HepG2 (cell line): ENCODE measurements around the gene CORT. TPM values are rescaled to one million over a fixed set of nuclear protein-coding genes. Genes with fewer than 3 reads are reported as not detected.

Source experiments
- ATAC-seq: fragments of 200-7000 bp; cut with Tn5 transposase; 3 replicates; pipeline ENCODE4 v1.9.1; 2020; ENCODE audit warnings: mild to moderate bottlenecking, moderate library complexity
- BruUV-seq: library from RNA; stranded (reverse); fragments of 400-500 nt; replicated peaks from 2 replicates; lab custom pipeline; 2021; lab: Mats Ljungman, UMichigan
- CTCF ChIA-PET: fragments of 300-600 bp; formaldehyde crosslinking; extraction: SDS; loops from one replicate; lab custom pipeline; 2021; ENCODE audit warnings: low total read pairs, inconsistent platforms, low intra/inter-chr PET ratio; lab: Yijun Ruan, JAX
- POLR2A ChIA-PET: fragments of 350-600 bp; sonication (Branson Sonifier 250); formaldehyde crosslinking; loops from one replicate; lab custom pipeline; 2020; ENCODE audit warnings: antibody characterized with exemption, inconsistent platforms; lab: Yijun Ruan, JAX
- DNase-seq: peaks from one replicate; pipeline ENCODE4 v3.0.0-alpha.2; 2015; ENCODE audit warnings: low spot score
- FAIRE-seq: peaks from 3 replicates; lab custom pipeline; 2011; peaks lifted over from hg19 to GRCh38; lab: Jason Lieb, UNC
- H2AFZ ChIP-seq: one replicate; pipeline ENCODE4 v1.6.1; 2011; ENCODE audit warnings: low read length, inconsistent platforms
- H3K27ac ChIP-seq: fragments of 300-600 bp; 3 replicates; pipeline ENCODE4 v1.8.0; 2011; ENCODE audit warnings: mixed run types, mild to moderate bottlenecking, mixed read lengths, low read length, inconsistent platforms; ENCODE audit not compliant: insufficient read depth; ENCODE audit errors: extremely low read length
- H3K27me3 ChIP-seq, 2 experiments: fragments of 200-600 bp in 1 of 2; 2 replicates in 1 of 2; 3 replicates in 1 of 2; pipeline versions ENCODE4 v1.6.0 to v1.8.0; 2011; ENCODE audit warnings: low read length in 2 of 2, mild to moderate bottlenecking in 2 of 2, moderate library complexity in 2 of 2, inconsistent platforms in 1 of 2; ENCODE audit not compliant: insufficient read depth in 2 of 2, control insufficient read depth in 1 of 2
- H3K36me3 ChIP-seq, 2 experiments: fragments of 200-600 bp in 1 of 2; replicated peaks in 1 of 2; 2 replicates in 1 of 2; 3 replicates in 1 of 2; pipeline versions ENCODE4 v1.5.1 to v1.8.0; 2011; ENCODE audit warnings: low read length in 2 of 2, inconsistent platforms in 1 of 2; ENCODE audit not compliant: insufficient read depth in 2 of 2, control insufficient read depth in 1 of 2
- H3K4me1 ChIP-seq: 2 replicates; pipeline ENCODE4 v1.5.1; 2012; ENCODE audit warnings: low read length, inconsistent platforms; ENCODE audit not compliant: insufficient read depth
- H3K4me2 ChIP-seq: 2 replicates; pipeline ENCODE4 v1.6.0; 2011; ENCODE audit warnings: low read depth, low read length, inconsistent platforms
- H3K4me3 ChIP-seq, 3 experiments: fragments of 200-600 bp in 1 of 3; sonication (generic), shearing (Covaris generic) in 1 of 3; replicated peaks in 1 of 3; 2 replicates each; pipeline ENCODE4 v1.5.1; 2011 to 2016; ENCODE audit warnings: low read length in 3 of 3, inconsistent platforms in 2 of 3, low read depth in 2 of 3, mild to moderate bottlenecking in 2 of 3, control low read depth in 1 of 3, mixed read lengths in 1 of 3; ENCODE audit not compliant: insufficient read depth in 1 of 3
- H3K79me2 ChIP-seq: one replicate; pipeline ENCODE4 v1.6.1; 2011; ENCODE audit warnings: low read length, inconsistent platforms; ENCODE audit not compliant: insufficient read depth
- H3K9ac ChIP-seq: 2 replicates; pipeline ENCODE4 v1.6.0; 2011; ENCODE audit warnings: mild to moderate bottlenecking, low read depth, low read length, inconsistent platforms; ENCODE audit not compliant: insufficient read depth
- H3K9me3 ChIP-seq: 2 replicates; pipeline ENCODE4 v1.5.1; 2012; ENCODE audit warnings: mild to moderate bottlenecking, low read length
- H4K20me1 ChIP-seq: 2 replicates; pipeline ENCODE4 v1.6.0; 2011; ENCODE audit warnings: inconsistent platforms, mild to moderate bottlenecking, low read length, moderate library complexity; ENCODE audit not compliant: insufficient read depth
- AGO1 ChIP-seq: fragments of 200-400 bp; formaldehyde crosslinking; IDR thresholded peaks from 2 replicates; pipeline ENCODE4 v1.6.1; 2017; ENCODE audit warnings: mild to moderate bottlenecking, low read depth, low read length, moderate library complexity; ENCODE audit not compliant: poor library complexity, severe bottlenecking
- KDM5B ChIP-seq: sonication (generic); formaldehyde crosslinking; IDR thresholded peaks from 2 replicates; pipeline ENCODE4 v1.4.0; 2020; ENCODE audit warnings: missing genetic modification reagents, mild to moderate bottlenecking, borderline replicate concordance
- NFIC ChIP-seq: IDR thresholded peaks from 2 replicates; pipeline ENCODE4 v1.6.1; 2012; ENCODE audit warnings: mild to moderate bottlenecking, low read length, inconsistent platforms
- RBM22 ChIP-seq: fragments of 200-400 bp; formaldehyde crosslinking; optimal IDR thresholded peaks from 2 replicates; pipeline ENCODE3; 2017; ENCODE audit warnings: mild to moderate bottlenecking, low read length, moderate library complexity
- ZNF253 ChIP-seq: sonication (generic); formaldehyde crosslinking; IDR thresholded peaks from 2 replicates; pipeline ENCODE4 v1.8.0; 2022; ENCODE audit warnings: mild to moderate bottlenecking, missing genetic modification reagents, borderline replicate concordance
- ZNF709 ChIP-seq: sonication (generic); formaldehyde crosslinking; IDR thresholded peaks from 2 replicates; pipeline ENCODE4 v1.5.0; 2020; ENCODE audit warnings: mild to moderate bottlenecking, missing genetic modification reagents
- ZNF772 ChIP-seq: sonication (generic); formaldehyde crosslinking; IDR thresholded peaks from 2 replicates; pipeline ENCODE4 v1.5.0; 2020; ENCODE audit warnings: mild to moderate bottlenecking, missing genetic modification reagents
- ZNF788 ChIP-seq: sonication (generic); formaldehyde crosslinking; IDR thresholded peaks from 2 replicates; pipeline ENCODE4 v1.5.0; 2020; ENCODE audit warnings: mild to moderate bottlenecking, missing genetic modification reagents, borderline replicate concordance
- ZNF816 ChIP-seq: sonication (generic); formaldehyde crosslinking; IDR thresholded peaks from 2 replicates; pipeline ENCODE4 v1.8.0; 2022; ENCODE audit warnings: missing genetic modification reagents, mild to moderate bottlenecking, borderline replicate concordance
- ZSCAN31 ChIP-seq: sonication (generic); formaldehyde crosslinking; IDR thresholded peaks from 2 replicates; pipeline ENCODE4 v1.5.0; 2020; ENCODE audit warnings: low read depth, mild to moderate bottlenecking, missing genetic modification reagents
- WGBS: methylation state at CpG from one replicate; pipeline ENCODE4 v1.1.6; 2017; ENCODE audit warnings: low lambda C conversion rate; 5-methylcytosine and 5-hydroxymethylcytosine counted together
- in situ Hi-C: cut with HindIII; loops from 2 replicates; pipeline ENCODE4 v1.10.0; 2017; ENCODE audit warnings: low pct_unique_long_range_greater_than_20kb; ENCODE audit not compliant: extremely low pct_ligation_motif_present
- intact Hi-C: fragments of 100-400 bp; cut with micrococcal nuclease; formaldehyde crosslinking; loops from one replicate; pipeline ENCODE4 v1.10.0; 2022; ENCODE audit not compliant: unreplicated experiment
- polyA plus RNA-seq, 8 experiments: library from polyadenylated mRNA; depleted of rRNA in 3 of 8; stranded (reverse) in 7 of 8; unstranded in 1 of 8; fragments of >200 nt; fragmentation: Illumina TruSeq in 4 of 8; extraction: Trizol in 4 of 8; gene quantifications; 2 replicates each; pipeline versions ENCODE4 v1.2.1 to v1.2.3, GENCODE V29; 2011 to 2016; ENCODE audit warnings: low read depth in 4 of 8, missing spikeins in 1 of 8, mixed read lengths in 1 of 8; ENCODE audit not compliant: insufficient read depth in 1 of 8
- total RNA-seq, 5 experiments: library from RNA; depleted of rRNA; stranded (reverse); fragments of >200 nt; fragmentation: Illumina TruSeq; extraction: Trizol; gene quantifications; 2 replicates each; pipeline ENCODE4 v1.2.3, GENCODE V29; 2016; ENCODE audit warnings: low read depth in 1 of 5
- TF ChIP-seq, protein P1 (sequence below): sonication (generic); formaldehyde crosslinking; IDR thresholded peaks from 2 replicates; pipeline ENCODE4 v1.4.0; 2020; ENCODE audit warnings: missing genetic modification reagents
- TF ChIP-seq, protein P2 (sequence below): sonication (generic); formaldehyde crosslinking; IDR thresholded peaks from 2 replicates; pipeline ENCODE4 v1.4.0; 2020; ENCODE audit warnings: missing genetic modification reagents
- TF ChIP-seq, protein P3 (sequence below): sonication (generic); formaldehyde crosslinking; IDR thresholded peaks from 2 replicates; pipeline ENCODE4 v1.4.0; 2020; ENCODE audit warnings: low read depth, mild to moderate bottlenecking, missing genetic modification reagents

The CORT gene
- total and polyA plus RNA-seq, 2 of the 13 experiments (the other 11 are each of a cell fraction or from before 2014, with no cell fraction given) = 0.11 to 0.62 TPM

DNA sequence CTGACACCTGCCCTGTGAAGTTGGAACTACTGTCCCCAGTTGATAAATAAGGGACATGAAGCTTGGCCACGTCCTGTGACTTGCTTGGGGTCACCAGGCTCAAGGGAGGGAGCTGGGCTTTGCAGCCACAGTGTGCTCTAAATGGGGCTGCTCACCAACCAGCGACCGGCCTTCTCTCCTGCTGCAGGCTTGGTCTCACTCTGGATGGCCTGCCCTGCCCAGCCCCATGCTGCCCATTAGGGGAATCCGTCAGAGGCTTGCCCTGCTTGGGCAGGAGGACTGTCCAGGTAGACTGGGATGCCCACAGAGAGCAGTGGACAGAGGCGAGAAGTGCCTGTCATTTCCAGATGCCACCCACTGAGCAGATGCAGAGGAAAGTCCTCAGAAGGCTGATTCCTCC, 20.8 kb upstream of the CORT start:
- no peaks in the 10 kb centered on the region for H3K36me3 ChIP-seq
- no peak overlapping the region for H2AFZ ChIP-seq
- H3K4me2 ChIP-seq = no peak overlapping the region
- H3K4me1 ChIP-seq = peaks cover 57% of the 10 kb centered on the region
- no peaks in the 10 kb centered on the region for H4K20me1 ChIP-seq
- no peaks in the 10 kb centered on the region for H3K27me3 ChIP-seq
- 20% methylated on average over 1 of the region's 5 CpGs for WGBS
- no peak for TF ChIP-seq ZNF709 (CRISPR knock-in tag)
- no peak for TF ChIP-seq ZSCAN31 (CRISPR knock-in tag)
- no peak for TF ChIP-seq ZNF788 (CRISPR knock-in tag)
- TF ChIP-seq KDM5B (CRISPR knock-in tag) = no peak
- TF ChIP-seq, protein P1, sequence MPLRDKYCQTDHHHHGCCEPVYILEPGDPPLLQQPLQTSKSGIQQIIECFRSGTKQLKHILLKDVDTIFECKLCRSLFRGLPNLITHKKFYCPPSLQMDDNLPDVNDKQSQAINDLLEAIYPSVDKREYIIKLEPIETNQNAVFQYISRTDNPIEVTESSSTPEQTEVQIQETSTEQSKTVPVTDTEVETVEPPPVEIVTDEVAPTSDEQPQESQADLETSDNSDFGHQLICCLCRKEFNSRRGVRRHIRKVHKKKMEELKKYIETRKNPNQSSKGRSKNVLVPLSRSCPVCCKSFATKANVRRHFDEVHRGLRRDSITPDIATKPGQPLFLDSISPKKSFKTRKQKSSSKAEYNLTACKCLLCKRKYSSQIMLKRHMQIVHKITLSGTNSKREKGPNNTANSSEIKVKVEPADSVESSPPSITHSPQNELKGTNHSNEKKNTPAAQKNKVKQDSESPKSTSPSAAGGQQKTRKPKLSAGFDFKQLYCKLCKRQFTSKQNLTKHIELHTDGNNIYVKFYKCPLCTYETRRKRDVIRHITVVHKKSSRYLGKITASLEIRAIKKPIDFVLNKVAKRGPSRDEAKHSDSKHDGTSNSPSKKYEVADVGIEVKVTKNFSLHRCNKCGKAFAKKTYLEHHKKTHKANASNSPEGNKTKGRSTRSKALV (CRISPR knock-in tag) = no peak
- no peak for TF ChIP-seq AGO1
- no peak for TF ChIP-seq NFIC
- no peak for TF ChIP-seq RBM22
- TF ChIP-seq ZNF253 = no peak
- TF ChIP-seq, protein P2, sequence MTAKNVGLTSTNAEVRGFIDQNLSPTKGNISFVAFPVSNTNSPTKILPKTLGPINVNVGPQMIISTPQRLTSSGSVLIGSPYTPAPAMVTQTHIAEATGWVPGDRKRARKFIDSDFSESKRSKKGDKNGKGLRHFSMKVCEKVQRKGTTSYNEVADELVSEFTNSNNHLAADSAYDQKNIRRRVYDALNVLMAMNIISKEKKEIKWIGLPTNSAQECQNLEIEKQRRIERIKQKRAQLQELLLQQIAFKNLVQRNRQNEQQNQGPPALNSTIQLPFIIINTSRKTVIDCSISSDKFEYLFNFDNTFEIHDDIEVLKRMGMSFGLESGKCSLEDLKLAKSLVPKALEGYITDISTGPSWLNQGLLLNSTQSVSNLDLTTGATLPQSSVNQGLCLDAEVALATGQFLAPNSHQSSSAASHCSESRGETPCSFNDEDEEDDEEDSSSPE (CRISPR knock-in tag) = no peak
- TF ChIP-seq, protein P3, sequence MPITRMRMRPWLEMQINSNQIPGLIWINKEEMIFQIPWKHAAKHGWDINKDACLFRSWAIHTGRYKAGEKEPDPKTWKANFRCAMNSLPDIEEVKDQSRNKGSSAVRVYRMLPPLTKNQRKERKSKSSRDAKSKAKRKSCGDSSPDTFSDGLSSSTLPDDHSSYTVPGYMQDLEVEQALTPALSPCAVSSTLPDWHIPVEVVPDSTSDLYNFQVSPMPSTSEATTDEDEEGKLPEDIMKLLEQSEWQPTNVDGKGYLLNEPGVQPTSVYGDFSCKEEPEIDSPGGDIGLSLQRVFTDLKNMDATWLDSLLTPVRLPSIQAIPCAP (CRISPR knock-in tag) = no peak
- TF ChIP-seq ZNF772 (CRISPR knock-in tag) = no peak
- TF ChIP-seq ZNF816 = no peak
- no peak overlapping the region for H3K9ac ChIP-seq
- peaks cover 5% of the 10 kb centered on the region for H3K79me2 ChIP-seq
- H3K4me3 ChIP-seq = no peak overlapping the region
- ChIA-PET CTCF (interaction anchor here (1.4 to 4.5 kb wide), 3 partner anchors 51 to 66 kb away, joined by 5 to 46 read pairs (median 9); no protein-coding TSS in a partner anchor), POLR2A (interaction anchor here (2.1 kb wide), 1 partner anchor 30 kb away, joined by 8 read pairs; the partner anchor contains the start of gene PGD)
- ATAC-seq (no peak), DNase-seq (no peak), FAIRE-seq (no peak)
- in situ Hi-C loops (loop anchor here (5.0 kb wide), 1 partner anchor 52 kb away; no protein-coding TSS in a partner anchor), intact Hi-C loops (loop anchor here (1.0 to 2.0 kb wide), 2 partner anchors 52 to 218 kb away; partner anchors contain the start of gene KIF1B)
- H3K9me3 ChIP-seq = no peaks in the 10 kb centered on the region
- BruUV-seq = no TSS peak
- H3K27ac ChIP-seq = no peak overlapping the region
